HL-60 (cell line): Measurements from ENCODE around the gene CDNF.

Source experiments
- CTCF ChIP-seq: IDR thresholded peaks from one replicate; pipeline ENCODE4 v1.5.1; 2011; ENCODE audit warnings: low read length, control low read depth, inconsistent platforms; ENCODE audit not compliant: insufficient read depth
- REST ChIP-seq: IDR thresholded peaks from 2 replicates; pipeline ENCODE4 v1.6.1; 2012; ENCODE audit warnings: low read depth; ENCODE audit not compliant: insufficient replicate concordance

GRCh38 chr10:14836208-14836607 lies 1.6 kb downstream of the CDNF start:
- TF ChIP-seq REST (no peak), CTCF (no peak)
